DOHH2 (cell line): Measurements from ENCODE around the gene VMA21.

Source experiments
- EZH2phosphoT487 ChIP-seq: fragments of 200-600 bp; sonication (generic); IDR thresholded peaks from 2 replicates; pipeline ENCODE4 v1.6.1; 2017; ENCODE audit warnings: borderline replicate concordance, mild to moderate bottlenecking, antibody characterized with exemption, low read length, moderate library complexity, mixed read lengths
- TF ChIP-seq, protein P1 (sequence below): fragments of 200-600 bp; sonication (generic); IDR thresholded peaks from one replicate; pipeline ENCODE4 v1.5.1; 2014; ENCODE audit warnings: antibody characterized with exemption, mild to moderate bottlenecking, low read depth, low read length; ENCODE audit not compliant: poor library complexity, severe bottlenecking

DNA sequence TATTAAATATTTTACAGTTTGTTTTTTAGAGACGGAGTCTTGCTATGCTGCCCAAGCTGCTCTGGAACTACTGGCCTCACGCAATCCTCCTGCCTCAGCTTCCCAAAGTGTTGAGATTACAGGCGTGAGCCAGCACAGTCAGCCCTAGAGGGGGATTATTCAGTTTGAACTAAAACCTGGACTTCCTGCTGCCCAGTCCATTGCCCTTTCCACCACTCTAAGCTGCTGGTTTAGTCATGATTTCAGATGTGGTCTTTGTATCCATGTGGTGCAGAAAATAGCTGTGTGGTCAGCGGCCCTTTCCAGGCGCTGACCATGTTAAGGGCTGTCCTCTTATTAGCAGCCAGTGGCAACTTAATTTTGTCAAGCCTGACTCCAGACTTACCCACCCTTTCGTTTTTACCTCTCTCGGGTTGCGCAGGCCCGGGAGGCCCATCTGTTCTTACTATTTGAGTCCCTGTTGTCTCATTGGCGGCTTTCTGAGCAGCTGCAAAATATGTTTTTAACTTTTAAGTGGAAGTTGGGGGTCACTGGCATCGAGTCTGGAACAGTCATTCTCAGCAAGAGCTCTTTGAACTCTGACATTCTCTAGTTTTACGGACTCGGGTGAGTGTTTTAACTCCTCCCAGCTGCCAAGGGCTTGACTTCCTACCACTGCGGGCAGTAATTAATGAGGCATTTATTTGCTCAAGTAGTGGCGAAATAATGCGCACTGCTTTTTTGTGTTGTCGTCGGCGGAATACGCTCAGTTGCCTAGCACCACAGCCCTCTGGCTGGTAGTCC, 773 bp upstream of the VMA21 start:
- TF ChIP-seq, protein P1, sequence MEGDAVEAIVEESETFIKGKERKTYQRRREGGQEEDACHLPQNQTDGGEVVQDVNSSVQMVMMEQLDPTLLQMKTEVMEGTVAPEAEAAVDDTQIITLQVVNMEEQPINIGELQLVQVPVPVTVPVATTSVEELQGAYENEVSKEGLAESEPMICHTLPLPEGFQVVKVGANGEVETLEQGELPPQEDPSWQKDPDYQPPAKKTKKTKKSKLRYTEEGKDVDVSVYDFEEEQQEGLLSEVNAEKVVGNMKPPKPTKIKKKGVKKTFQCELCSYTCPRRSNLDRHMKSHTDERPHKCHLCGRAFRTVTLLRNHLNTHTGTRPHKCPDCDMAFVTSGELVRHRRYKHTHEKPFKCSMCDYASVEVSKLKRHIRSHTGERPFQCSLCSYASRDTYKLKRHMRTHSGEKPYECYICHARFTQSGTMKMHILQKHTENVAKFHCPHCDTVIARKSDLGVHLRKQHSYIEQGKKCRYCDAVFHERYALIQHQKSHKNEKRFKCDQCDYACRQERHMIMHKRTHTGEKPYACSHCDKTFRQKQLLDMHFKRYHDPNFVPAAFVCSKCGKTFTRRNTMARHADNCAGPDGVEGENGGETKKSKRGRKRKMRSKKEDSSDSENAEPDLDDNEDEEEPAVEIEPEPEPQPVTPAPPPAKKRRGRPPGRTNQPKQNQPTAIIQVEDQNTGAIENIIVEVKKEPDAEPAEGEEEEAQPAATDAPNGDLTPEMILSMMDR = no peak
- no peak for TF ChIP-seq EZH2phosphoT487
